ENCODE results near the gene RUBCN.
"Not testable (repeated sequence)": the region's sequence is repeated elsewhere in the genome, so short reads cannot be mapped to it uniquely, and the experiment has no call there.

Gene RUBCN

GRCh38 chr3:197680955-197681521 lies 55.7 kb downstream of the RUBCN start:
- DNase-seq, result no peak

- no peak for DNase-seq
These were observed 60.8 kb downstream of the RUBCN start for GRCh38 chr3:197675951-197676350.

- no peak for DNase-seq
These were observed 61.2 kb downstream of the RUBCN start for GRCh38 chr3:197675563-197675860.

GRCh38 chr3:197674741-197675562 lies 61.8 kb downstream of the RUBCN start:
- DNase-seq, result no peak

GRCh38 chr3:197673170-197673569 lies 63.5 kb downstream of the RUBCN start:
- no peak for DNase-seq

GRCh38 chr3:197670361-197670760 lies 66.3 kb downstream of the RUBCN start:
- DNase-seq, result no peak

- DNase-seq, result no peak
These were observed 68.7 kb downstream of the RUBCN start for GRCh38 chr3:197667968-197668367.

GRCh38 chr3:197667293-197667692 lies 69.4 kb downstream of the RUBCN start:
- DNase-seq, result not testable (repeated sequence)

DNA sequence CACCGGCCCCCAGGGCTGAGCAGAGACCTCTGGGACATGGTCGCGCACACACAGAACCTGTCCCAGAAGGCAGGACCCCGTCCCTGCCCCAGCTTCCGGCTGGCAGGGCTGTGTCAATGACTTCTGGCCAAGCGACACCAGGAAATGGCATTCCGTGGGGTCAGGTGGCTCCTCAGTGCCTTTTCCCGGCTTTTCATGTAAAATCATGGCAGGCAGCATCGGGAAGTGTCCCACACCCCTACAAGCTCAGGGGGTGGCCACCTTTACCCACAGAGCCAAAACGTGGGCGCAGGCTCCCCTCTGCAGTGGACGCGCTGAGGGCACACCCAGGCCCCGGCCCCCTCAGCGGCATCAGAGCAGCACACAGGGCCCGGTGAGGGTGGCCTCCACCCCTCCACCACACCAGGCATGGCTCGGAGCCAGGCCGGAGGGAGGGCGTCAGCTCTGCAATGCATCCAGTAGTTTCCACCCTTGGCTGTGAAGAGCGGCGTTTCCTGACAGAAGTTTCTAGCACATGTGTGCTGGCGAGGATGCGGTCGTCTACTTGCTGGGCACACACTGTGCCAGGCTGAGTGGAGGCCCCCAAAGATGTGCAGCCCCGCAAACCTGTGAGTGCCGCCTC lies 70.4 kb downstream of the RUBCN start:
- not testable (repeated sequence) for DNase-seq

DNA sequence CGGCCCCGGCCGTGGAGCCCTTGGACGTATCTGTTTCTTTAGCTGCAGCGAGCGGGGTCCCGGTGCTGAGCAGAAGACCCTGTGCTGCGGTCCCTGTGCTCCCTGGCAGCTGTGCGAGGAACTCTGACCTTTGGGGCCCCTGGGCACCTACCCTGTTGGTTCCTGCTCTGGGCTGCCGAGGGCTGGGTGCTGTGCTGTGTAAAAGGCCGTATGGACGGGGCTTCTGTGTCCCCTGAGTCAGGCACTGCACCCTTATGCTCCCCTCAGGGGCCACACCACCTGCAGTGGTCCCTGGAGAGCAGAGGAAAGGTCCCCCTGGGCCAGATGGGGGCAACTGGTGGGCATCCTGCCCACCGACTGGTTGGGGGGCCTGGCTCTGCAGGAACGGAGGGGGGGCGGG lies 71.2 kb downstream of the RUBCN start:
- DNase-seq, result not testable (repeated sequence)

GRCh38 chr3:197665142-197665491 lies 71.6 kb downstream of the RUBCN start:
- not testable (repeated sequence) for DNase-seq

- DNase-seq, result not testable (repeated sequence)
These were observed 72.1 kb downstream of the RUBCN start for GRCh38 chr3:197664414-197665141.

DNA sequence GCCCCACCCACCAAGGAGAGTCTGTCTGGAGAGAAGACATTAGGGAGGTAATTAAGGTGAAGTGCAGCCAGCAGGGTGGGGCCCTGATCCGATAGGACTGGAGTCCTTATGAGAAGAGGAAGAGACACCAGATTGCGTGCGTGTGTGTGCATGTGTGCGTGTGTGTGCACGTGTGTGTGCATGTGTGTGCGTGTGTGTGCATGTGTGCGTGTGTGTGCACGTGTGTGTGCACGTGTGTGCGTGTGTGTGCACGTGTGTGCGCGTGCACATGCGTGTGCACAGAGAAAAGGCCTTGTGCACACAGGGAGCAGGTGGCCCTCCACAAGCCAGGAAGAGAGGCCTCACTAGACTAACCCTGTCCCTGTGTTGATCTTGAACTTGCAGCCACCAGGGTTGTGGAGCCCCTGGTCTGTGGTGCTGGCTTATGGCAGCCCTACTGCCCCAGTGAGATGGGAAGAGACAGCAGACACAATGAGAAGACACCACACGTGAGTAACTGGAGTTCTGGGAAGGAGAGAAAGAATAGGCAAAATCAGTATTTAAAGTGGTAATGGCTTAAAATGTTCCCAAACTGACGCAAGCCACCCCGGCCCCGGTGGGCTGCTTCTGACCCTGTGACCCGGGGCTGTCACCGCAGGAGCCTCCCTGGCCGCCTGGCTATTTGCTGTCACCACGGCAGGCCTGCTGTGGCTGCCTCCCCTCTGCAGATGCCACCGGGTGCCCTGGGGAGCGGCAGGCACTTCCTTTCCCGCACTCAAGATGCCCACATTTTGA lies 73.2 kb downstream of the RUBCN start:
- DNase-seq, result not testable (repeated sequence)

DNA sequence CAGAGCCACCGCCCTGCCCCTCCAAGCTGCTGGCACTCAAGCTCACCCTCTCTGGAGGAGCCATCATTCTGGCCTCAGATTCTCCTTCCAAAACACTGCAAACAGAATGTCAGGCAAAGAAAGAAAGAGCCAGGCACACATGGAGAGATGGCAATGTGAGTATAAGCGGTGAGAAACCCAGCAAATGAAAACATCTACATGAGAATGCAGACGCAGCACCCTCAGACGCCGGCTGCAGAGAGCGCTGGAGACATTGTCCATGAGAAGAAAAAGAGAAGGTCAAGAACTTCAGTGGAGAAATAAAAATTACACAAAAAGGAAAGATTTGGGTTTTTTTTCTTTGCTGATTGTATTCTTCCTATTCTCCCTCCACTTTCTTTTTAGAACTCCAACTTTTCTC lies 74.4 kb downstream of the RUBCN start:
- not testable (repeated sequence) for DNase-seq

DNA sequence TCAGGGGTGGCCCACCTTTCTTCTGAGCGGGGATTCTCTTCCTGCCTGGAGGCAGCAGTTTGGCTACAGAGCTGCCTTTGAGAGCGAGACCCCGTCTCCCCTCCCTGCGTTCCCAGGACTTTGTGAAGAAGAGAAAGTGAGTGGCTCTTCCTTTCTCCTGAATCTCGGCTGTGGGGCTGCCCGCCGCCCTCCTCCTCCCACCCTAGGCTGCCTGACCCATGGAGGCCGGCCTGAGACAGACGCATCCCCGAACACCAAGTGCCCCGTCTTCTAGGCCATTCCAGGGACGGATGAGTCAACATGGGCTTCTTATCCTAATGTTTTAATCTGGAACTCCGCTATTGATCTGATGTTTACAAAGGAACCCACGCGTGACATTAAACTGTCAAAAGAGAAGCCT lies 74.8 kb downstream of the RUBCN start:
- DNase-seq, result not testable (repeated sequence)

GRCh38 chr3:197661234-197661834 lies 75.4 kb downstream of the RUBCN start:
- not testable (repeated sequence) for DNase-seq

GRCh38 chr3:197659701-197660100 lies 77.0 kb downstream of the RUBCN start:
- not testable (repeated sequence) for DNase-seq

- not testable (repeated sequence) for DNase-seq
These were observed 77.6 kb downstream of the RUBCN start for GRCh38 chr3:197659144-197659543.

GRCh38 chr3:197658706-197659105 lies 78.0 kb downstream of the RUBCN start:
- DNase-seq, result not testable (repeated sequence)

DNA sequence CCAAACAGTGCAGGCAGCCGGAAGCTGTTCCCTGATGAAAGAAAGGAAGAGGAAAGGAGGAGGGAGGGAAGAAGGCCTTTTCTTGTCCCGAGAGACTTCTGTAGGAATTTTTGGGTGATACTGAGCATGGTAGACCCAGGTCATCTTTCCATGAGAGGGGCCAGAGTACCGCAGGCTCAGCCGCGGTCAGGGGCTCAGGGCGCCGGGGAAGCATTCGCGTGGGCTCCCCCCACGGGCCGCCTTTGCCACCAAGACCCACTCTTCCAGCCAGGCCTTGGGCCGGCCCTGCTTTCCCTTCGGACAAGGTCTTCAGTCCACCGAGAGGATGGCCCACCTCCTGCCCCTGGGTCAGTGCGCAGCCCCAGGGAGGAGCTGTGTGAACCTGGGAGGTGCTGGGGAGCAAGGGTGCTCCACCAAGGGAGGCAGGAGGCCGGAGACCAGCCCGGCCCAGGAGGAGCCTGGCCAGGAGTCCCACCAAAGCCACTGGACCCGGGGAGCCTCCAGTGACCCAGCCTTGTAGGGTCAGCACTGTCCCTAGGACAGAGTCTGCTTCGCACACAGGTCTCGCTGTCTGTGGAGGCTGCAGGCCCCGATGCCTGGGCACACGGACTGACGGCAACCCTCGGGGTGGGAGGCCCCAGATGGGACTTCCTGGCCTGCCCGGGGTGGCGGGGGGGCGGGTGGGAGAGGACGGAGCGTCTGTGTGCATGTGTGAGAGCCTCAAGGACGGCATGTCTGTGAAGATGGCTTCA lies 79.0 kb downstream of the RUBCN start:
- DNase-seq, result not testable (repeated sequence)

- not testable (repeated sequence) for DNase-seq
These were observed 79.7 kb downstream of the RUBCN start for GRCh38 chr3:197656960-197657359.

GRCh38 chr3:197656129-197656528 lies 80.6 kb downstream of the RUBCN start:
- DNase-seq, result not testable (repeated sequence)

Measured in NCI-H1092 treated with DMSO at 0.1 percent for 48 hours (cell line).